HG03354 (cell line): ENCODE measurements around the gene DCTN5.
"Not testable (repeated sequence)": the region's sequence is repeated elsewhere in the genome, so short reads cannot be mapped to it uniquely, and the experiment has no call there.

Experiments used
- ATAC-seq: cut with Tn5 transposase; IDR thresholded peaks from one replicate; pipeline ENCODE4 v1.9.1; 2021; ENCODE audit warnings: mild to moderate bottlenecking; ENCODE audit not compliant: unreplicated experiment, poor library complexity, severe bottlenecking

DCTN5 gene

DNA sequence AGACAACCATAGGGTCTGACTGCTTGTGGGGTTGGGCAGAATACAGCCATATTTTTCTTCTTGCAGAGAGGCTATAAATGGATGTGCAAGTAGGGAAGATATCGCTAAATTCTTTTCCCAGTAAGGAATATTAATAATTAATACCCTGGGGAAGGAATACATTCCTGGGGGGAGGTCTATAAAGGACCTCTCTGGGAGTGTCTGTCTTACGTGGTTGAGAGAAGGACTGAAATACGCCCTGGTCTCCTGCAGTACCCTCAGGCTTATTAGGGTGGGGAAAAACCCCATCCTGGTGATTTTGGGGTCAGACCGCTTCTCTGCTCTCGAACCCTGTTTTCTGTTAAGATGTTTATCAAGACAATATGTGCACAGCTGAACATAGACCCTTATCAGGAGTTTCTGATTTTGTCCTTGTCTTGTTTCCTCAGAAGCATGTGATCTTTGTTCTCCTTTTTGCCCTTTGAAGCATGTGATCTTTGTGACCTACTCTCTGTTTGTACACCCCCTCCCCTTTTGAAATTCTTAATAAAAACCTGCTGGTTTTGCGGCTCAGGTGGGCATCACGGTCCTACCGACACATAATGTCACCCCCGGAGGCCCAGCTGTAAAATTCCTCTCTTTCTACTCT is 81.5 kb downstream of the DCTN5 start:
- ATAC-seq, result not testable (repeated sequence)

DNA sequence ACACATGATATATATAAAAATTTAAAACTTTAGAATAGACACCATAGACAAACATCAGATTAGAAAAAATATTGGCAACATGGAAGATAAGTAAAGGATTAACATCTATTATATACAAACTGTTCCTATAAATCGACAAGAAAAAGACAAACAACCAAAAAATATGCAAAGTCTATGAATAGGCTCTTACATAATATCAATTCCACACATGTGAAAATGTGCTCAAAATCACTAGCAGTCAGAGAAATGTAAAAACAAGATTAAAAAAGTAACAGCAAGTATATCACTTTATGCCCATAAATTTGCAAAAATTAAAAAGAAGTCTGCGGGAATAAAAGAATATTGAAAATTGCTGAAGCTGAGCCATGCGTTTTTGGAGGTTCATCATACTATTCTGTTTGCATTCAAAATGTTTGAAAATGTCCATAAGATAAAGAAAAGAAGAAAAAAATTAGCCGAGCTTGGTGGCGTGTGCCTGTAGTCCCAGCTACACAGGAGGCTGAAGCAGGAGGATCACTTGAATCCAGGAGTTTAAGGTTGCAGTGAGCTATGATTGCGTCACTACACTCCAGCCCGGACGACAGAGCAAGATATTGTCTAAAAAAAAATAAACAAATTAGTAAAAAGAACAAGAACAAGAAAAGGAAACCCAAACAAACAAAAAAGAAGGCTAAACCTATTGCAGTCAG is 83.0 kb downstream of the DCTN5 start:
- no peak for ATAC-seq

DNA sequence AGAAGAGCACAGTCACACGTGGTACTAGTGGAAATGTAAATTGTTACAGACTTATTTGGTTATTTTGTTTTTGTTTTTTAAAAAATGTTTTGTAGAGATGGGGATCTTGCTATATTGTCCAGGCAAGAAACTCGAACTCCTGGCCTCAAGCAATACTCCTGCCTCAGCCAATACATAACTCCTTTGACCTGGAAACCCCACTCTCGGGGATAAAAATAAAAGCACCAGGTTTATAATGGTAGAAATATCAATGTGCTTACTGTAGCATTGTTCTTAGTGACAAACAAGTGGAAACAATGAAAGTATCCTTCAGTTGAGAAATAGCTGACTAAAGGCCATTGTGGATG is 83.5 kb downstream of the DCTN5 start:
- ATAC-seq, result no peak

DNA sequence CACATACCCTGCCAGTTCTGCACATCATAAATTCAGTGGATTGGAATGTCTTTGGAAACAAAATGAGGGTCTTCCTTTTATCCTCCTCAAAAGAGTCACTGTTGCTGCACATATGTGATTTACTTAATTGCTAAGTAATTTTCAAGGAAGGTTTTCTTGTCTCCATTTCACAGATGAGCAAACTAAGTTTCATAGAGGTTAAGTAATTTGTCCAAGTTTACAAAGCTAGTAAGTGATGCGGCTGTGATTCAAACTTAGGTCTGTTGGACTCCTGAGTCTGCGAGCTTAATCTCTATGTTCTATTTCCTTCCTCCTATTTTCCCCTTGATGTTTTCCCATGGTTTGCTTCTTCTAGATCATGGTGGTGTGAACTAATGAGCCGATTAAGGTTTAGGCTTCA is 85.4 kb downstream of the DCTN5 start:
- no peak for ATAC-seq
